Measurements from ENCODE around the gene SPACA6. TPM values are rescaled to one million over a fixed set of nuclear protein-coding genes. Genes with fewer than 3 reads are reported as not detected.
A peak's percentile ranks its signal among the peaks of the same experiment; 100 is the strongest.

SPACA6 gene
- polyA plus RNA-seq, 3 donors, result 0.99 to 5.1 (median 2.4) TPM

GRCh38 chr19:51692468-51692867, 662 bp upstream of the SPACA6 start:
- peaks cover 3 to 12% of the 10 kb centered on the region in 2 donors for H3K36me3 Mint-ChIP-seq
- intact Hi-C loops (cut with micrococcal nuclease), result loop anchor here in 1 of 2 donors (5.0 kb wide), 1 partner anchor 35 kb away; no protein-coding TSS in a partner anchor
- peaks cover 29% of the 10 kb centered on the region for H3K4me1 Mint-ChIP-seq
- Histone ChIP-seq H3K9me3 (replicated peaks in 1 of 2; ENCODE audit: control insufficient read depth in 1 of 2, insufficient read depth in 1 of 2, low read length in 2 of 2) (no peaks in the 10 kb centered on the region), H2AFZ (ENCODE audit: insufficient read depth, low read depth, low read length, poor library complexity, severe bottlenecking) (no peak overlapping the region), H3K9ac (ENCODE audit: insufficient read depth, low read length, poor library complexity, severe bottlenecking) (no peak overlapping the region), H3K4me3 (replicated peaks in 1 of 3; ENCODE audit: low read depth in 2 of 3, low read length in 3 of 3) (no peak overlapping the region), H3K4me1 (ENCODE audit: control insufficient read depth in 1 of 2, insufficient read depth in 2 of 2, low read length in 2 of 2) (peaks cover 23 to 37% of the 10 kb centered on the region in 2 donors), H4K20me1 (ENCODE audit: insufficient read depth, low read length) (no peaks in the 10 kb centered on the region), H3K79me2 (ENCODE audit: insufficient read depth, low read length) (no peaks in the 10 kb centered on the region), H3K4me2 (replicated peaks; ENCODE audit: extremely low read depth, low read length, poor library complexity, severe bottlenecking) (no peak overlapping the region), H3K27me3 (ENCODE audit: control insufficient read depth in 2 of 2, insufficient read depth in 2 of 2, low read length in 2 of 2) (peaks cover 20 to 65% of the 10 kb centered on the region in 2 donors), H3K36me3 (replicated peaks in 1 of 2; ENCODE audit: control insufficient read depth in 1 of 2, insufficient read depth in 2 of 2, low read length in 2 of 2) (no peaks in the 10 kb centered on the region), H3K27ac (ENCODE audit: low read depth in 1 of 2, low read length in 2 of 2) (no peak overlapping the region)
- H3K27me3 Mint-ChIP-seq (ENCODE audit: low read depth in 3 of 3), result peaks cover 58 to 78% (median 71%) of the 10 kb centered on the region in 3 donors
- no peak for DNase-seq
- H3K27ac Mint-ChIP-seq, result no peak overlapping the region
- TF ChIP-seq CTCF (IDR thresholded peaks at IDR 0.05), result no peak
- no peak overlapping the region for H3K4me3 Mint-ChIP-seq
- WGBS (ENCODE audit: insufficient coverage), result 86% methylated on average over 4 of the region's 18 CpGs
- H3K9me3 Mint-ChIP-seq, result peaks cover 0 to 15% (median 4%) of the 10 kb centered on the region in 7 donors

GRCh38 chr19:51693819-51694218, 689 bp downstream of the SPACA6 start:
- Histone ChIP-seq H3K4me1 (ENCODE audit: control insufficient read depth in 1 of 2, insufficient read depth in 2 of 2, low read length in 2 of 2) (peaks cover 18 to 24% of the 10 kb centered on the region in 2 donors), H3K4me3 (replicated peaks in 1 of 3; ENCODE audit: low read depth in 2 of 3, low read length in 3 of 3) (no peak overlapping the region), H4K20me1 (ENCODE audit: insufficient read depth, low read length) (no peaks in the 10 kb centered on the region), H3K27ac (ENCODE audit: low read depth in 1 of 2, low read length in 2 of 2) (no peak overlapping the region), H3K36me3 (replicated peaks in 1 of 2; ENCODE audit: control insufficient read depth in 1 of 2, insufficient read depth in 2 of 2, low read length in 2 of 2) (no peaks in the 10 kb centered on the region), H3K9me3 (replicated peaks in 1 of 2; ENCODE audit: control insufficient read depth in 1 of 2, insufficient read depth in 1 of 2, low read length in 2 of 2) (peaks cover 0 to 6% of the 10 kb centered on the region in 2 donors), H2AFZ (ENCODE audit: insufficient read depth, low read depth, low read length, poor library complexity, severe bottlenecking) (no peak overlapping the region), H3K4me2 (replicated peaks; ENCODE audit: extremely low read depth, low read length, poor library complexity, severe bottlenecking) (no peak overlapping the region), H3K79me2 (ENCODE audit: insufficient read depth, low read length) (no peaks in the 10 kb centered on the region), H3K27me3 (ENCODE audit: control insufficient read depth in 2 of 2, insufficient read depth in 2 of 2, low read length in 2 of 2) (peaks cover 7 to 63% of the 10 kb centered on the region in 2 donors), H3K9ac (ENCODE audit: insufficient read depth, low read length, poor library complexity, severe bottlenecking) (no peak overlapping the region)
- H3K27me3 Mint-ChIP-seq (ENCODE audit: low read depth in 3 of 3), result peaks cover 44 to 72% (median 65%) of the 10 kb centered on the region in 3 donors
- no peak for DNase-seq
- 100% methylated on average over 2 of the region's 2 CpGs for WGBS (ENCODE audit: insufficient coverage)
- H3K9me3 Mint-ChIP-seq, result peaks cover 0 to 12% (median 4%) of the 10 kb centered on the region in 7 donors
- H3K27ac Mint-ChIP-seq, result no peak overlapping the region
- no peak for TF ChIP-seq CTCF (IDR thresholded peaks at IDR 0.05)
- peaks cover 16% of the 10 kb centered on the region for H3K4me1 Mint-ChIP-seq
- peaks cover 0 to 4% of the 10 kb centered on the region in 2 donors for H3K36me3 Mint-ChIP-seq
- peak overlapping the region in 1 of 2 donors; percentile 61 for H3K4me3 Mint-ChIP-seq
- intact Hi-C loops (cut with micrococcal nuclease), result loop anchor here in 1 of 2 donors (5.0 kb wide), 1 partner anchor 33 kb away; no protein-coding TSS in a partner anchor
